NCI-H2171 (cell line): ENCODE data around the gene CEP85L.

Experiments
- DNase-seq: peaks from one replicate; lab custom pipeline; 2025; lab: John Stamatoyannopoulos, UW

Gene CEP85L

DNA sequence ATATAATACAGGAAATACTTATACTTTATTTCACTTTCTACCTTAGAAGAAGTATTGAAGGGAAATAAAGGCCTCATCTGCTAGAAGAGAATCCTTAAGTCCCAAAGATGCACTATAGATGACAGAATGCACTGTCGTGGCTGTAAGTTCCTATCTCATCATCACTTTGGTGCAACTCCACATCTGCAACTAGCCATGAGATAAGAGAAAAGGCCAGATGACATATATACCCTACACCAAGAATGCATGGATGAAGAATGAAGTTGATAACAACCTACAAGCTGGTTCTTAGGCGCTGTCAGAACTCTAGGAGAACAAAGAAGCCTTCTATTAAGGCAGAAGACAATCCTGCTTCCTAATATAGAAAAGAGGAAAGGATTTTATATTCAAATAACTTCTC is 114.9 kb downstream of the CEP85L start:
- no peak for DNase-seq

DNA sequence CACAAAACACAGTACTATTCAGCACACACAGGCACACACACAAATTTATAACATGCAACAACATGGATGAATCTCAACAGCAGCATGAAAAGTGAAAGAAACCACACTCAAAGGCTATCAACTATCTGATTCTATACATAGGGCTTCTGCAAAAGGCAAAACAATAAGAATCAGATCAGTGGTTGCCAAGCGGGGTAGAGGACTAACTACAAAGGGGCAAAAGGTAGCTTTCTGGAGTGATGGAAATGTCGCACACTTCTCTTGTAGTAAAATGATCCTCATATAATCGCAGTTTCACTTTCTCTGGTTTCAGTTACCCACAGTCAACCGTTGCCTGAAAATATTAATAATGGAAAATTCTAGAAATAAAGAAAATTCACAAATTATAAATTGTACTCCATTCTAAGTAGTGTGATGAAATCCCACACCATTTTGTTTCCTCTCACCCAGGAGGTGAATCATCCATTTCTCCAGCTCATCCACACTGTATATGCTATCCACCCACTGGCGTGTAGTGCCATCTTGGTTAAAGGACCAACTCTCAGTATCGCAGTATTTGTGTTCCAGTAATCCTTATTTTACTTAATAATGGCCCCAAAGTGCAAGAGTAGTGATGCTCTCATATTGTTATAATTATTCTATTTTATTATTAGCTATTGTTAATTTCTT is 116.1 kb downstream of the CEP85L start:
- no peak for DNase-seq

DNA sequence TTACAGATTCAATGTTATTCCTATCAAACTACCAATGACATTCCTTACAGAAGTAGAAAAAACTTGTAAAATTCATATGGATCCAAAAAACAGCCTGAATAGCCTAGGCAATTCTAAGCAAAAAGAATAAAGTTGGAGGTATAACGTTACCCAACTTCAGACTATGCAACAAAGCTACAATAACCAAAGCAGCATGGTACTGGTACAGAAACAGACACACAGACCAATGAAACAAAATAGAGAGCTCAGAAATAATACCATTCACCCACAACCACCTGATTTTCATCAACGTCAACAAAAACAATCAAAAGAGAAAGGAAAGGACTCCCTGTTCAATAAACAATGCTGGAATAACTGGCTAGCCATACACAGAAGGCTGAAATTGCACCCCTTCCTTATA is 120.4 kb downstream of the CEP85L start:
- DNase-seq, result no peak

- no peak for DNase-seq
Measured at GRCh38 chr6:118529756-118530155, 121.6 kb downstream of the CEP85L start.

GRCh38 chr6:118528129-118528528 is 123.3 kb downstream of the CEP85L start:
- DNase-seq, result no peak

- DNase-seq, result no peak
Measured at GRCh38 chr6:118525913-118526780, 125.2 kb downstream of the CEP85L start.

- no peak for DNase-seq
Measured at GRCh38 chr6:118524686-118525085, 126.7 kb downstream of the CEP85L start.

GRCh38 chr6:118523216-118523615 is 128.2 kb downstream of the CEP85L start:
- DNase-seq, result no peak

DNA sequence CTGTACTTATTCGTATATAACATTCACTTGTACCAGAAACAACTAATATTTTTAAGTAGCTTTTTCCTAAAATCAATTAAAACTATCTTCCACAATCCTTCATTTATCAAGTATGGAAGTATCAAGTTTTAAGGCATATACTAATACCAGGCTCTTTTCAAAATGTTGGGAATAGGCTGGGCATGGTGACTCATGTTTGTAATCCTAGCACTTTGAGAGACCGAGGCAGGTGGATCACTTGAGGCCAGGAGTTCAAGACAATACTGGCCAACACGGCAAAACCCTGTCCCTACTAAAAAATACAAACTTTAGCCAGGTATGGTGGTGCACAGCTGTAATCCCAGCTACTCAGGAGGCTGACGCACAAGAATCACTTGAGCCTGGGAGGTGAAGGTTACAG is 129.0 kb downstream of the CEP85L start:
- no peak for DNase-seq

DNA sequence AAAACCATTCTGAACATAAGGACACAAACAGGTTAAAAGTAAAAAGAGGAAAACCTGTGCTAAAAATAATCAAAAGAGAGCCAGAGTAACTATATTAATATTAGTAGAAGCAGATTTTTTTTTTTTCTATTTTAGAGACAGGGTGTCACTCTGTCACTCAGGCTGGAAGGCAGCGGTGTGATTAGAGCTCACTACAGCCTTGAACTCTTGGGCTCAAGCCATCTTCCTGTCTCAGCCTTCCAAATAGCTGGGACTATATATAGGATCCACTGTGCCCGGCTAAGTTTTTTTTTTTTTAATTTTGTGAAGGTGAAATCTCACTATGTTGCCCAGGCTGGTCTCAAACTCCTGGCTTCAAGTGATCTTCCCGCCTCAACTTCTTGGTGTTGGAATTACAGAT is 136.7 kb downstream of the CEP85L start:
- no peak for DNase-seq

GRCh38 chr6:118511930-118512715 is 139.3 kb downstream of the CEP85L start:
- no peak for DNase-seq

DNA sequence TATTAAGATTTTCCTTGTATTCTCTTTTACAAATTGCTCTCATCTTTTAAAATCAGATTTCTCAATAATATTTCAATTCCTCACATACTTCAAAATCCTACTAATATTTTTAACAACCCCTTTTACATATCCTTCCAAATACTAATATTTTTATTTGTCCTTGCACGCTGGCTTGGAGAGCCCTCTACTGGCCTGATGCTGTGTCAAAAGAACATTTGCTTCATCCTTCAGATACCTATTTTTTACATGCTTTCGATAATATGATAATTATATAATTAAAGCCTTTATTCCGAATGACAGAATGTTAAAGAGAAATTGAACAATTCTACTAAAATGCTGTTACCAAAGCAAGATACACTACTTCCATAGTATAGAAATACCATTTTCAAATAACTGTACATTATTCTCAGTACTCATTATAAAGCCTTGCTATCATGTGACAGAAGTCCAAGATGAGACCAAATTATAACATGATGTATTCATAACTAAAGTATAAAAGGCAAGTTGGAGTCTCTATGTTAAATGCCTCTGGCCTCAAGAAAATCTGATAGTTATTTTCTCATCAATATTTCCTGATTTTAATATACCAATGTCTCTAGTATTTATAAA is 142.3 kb downstream of the CEP85L start:
- peak; percentile 16 for DNase-seq

DNA sequence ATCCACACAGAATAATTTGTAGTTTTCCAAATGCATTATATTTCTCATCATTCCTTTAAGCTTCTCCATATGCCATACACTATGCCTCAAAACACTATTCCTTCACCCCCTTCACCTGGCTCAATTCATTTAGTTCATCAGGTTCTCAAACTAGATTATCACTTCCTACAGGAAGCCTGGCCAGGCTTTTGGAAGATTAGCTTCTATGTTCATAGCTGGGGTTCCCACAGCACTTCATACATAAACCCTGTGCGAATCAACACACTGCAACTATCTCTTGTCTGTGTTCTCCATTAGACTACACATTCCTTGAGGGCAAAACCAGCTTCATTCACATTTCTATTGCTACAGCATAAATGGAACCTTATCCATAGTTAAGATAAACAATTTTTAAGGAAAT is 143.8 kb downstream of the CEP85L start:
- DNase-seq, result no peak

DNA sequence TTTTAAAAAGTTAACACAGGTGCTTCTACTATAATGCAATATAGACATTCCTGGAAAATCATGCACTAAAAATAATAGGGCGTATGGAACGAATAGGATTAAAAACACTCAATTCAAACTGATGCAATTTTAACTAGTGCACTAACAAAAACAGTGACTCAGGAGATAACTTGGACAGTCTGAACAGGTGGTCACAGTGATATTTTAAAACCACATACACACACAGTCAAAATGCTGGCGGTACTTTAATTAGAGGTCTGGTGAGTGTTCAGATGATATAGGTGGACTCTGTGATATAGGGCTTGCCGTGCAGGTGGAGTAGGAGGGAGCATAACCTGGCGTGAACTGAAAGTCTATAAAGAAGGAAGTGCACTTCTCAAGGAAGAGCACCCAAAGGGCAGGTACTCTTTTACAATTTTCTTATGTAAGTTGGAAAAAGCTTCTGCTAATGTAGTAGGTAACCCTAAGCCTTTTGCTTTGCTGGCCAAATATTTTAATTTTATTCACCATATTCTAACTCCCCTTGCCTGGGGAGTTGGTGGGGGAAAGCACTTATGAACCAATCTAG is 145.2 kb downstream of the CEP85L start:
- DNase-seq, result no peak

- DNase-seq, result no peak
Measured at GRCh38 chr6:118505656-118506055, 145.7 kb downstream of the CEP85L start.

- DNase-seq, result no peak
Measured at GRCh38 chr6:118504611-118505010, 146.8 kb downstream of the CEP85L start.

DNA sequence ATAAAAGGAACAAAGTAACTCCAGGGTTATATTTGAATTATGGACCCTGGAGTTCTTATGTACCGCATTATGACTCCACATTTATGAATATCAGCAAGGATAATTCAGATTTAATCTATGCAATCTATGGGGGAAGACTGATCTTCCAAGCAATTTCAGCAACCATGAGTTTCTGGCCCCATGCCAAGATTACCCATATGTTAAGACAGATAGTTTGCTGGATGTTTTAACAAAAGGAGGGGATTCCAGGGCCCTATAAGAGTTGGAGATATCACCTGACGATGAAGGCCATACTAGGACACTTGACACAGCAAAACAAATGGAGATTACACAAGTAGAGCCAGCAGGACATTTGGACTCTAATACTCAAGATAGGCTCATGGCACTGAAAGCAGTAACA is 149.2 kb downstream of the CEP85L start:
- DNase-seq, result peak; percentile 7

- no peak for DNase-seq
Measured at GRCh38 chr6:118501765-118502164, 149.6 kb downstream of the CEP85L start.

DNA sequence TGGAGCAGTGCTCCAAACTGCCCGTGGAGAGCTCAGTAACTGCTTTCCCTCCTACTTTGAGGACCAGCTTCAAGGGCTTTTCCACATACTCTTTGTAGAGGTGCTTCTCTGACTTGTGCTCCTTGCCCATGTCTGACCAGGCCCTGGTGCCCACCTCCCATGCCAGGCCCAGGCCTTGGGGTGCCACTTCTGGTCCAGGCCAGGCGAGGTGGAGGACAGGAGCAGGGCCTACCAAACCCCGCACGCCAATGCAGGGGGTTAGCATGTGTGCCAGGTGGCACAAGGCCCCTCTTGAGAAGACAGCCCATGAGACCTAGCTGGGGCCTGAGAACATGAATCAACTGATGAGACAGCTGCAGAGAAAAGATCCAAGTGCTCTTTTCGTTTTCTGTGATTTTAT is 150.3 kb downstream of the CEP85L start:
- DNase-seq, result no peak

DNA sequence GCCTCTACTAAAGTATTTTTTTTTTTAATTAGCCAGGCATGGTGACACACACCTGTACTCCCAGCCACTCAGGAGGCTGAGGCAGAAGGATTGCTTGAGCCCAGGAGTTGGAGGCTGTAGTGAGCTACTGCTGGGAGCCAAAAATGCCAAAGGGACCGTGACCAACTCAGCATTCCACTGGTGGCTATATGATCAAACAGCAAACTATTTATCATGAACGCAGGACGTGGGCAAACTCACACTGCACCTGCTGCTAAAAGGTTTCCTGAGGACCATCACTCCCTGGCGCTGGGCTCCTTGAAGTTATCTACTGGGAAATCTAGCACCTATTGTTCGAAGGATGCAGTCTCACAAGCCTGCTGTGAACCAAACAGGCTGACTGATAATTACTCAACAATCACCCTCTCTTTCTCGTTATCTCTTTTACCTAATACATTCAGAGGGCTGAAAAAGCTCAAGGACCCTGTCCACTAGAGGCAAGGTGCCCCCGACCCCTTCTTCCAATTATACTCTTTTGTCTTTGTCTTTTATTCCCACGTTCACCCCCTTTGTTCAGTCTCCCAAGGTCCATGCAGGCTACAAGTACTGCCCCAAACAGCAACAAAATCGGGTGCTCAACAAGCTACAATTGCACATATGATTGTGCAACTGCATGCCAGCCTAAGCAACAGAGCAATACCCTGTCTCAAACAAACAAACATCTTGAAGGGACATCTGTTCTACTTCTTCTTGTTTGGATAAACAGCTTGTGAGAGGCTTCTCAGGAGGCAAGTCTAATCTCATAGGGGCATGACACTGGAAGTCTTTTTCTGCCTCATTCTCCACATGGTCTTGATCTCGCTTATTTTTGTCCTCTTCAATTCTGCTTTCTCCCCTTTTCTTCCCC is 151.0 kb downstream of the CEP85L start:
- DNase-seq, result no peak
